CD4-positive, alpha-beta T cell treated with Interleukin-2 at 100 ng/mL for 4 hours (primary cell): ENCODE measurements around the gene P2RY8.
"Not testable (repeated sequence)": the region's sequence is repeated elsewhere in the genome, so short reads cannot be mapped to it uniquely, and the experiment has no call there.

Experiments
- DNase-seq: peaks from one replicate; pipeline ENCODE4 v3.0.0-alpha.2; 2020; ENCODE audit warnings: low spot score

The P2RY8 gene

DNA sequence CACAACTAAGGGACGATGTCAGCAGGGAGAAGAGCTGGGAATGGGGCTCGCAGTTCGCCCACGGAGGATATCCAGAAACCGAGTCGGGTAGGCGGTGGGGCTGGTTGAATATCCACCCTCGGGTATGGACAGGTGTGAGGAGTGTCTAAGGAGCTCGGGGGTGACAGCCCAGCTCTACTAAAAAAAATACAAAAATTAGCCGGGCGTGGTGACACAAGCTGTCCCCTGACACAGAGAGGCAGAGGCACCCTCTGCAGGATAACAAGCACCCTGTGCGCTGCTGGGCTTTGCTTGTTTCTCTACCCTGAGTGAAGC, 72.1 kb downstream of the P2RY8 start:
- no peak for DNase-seq

DNA sequence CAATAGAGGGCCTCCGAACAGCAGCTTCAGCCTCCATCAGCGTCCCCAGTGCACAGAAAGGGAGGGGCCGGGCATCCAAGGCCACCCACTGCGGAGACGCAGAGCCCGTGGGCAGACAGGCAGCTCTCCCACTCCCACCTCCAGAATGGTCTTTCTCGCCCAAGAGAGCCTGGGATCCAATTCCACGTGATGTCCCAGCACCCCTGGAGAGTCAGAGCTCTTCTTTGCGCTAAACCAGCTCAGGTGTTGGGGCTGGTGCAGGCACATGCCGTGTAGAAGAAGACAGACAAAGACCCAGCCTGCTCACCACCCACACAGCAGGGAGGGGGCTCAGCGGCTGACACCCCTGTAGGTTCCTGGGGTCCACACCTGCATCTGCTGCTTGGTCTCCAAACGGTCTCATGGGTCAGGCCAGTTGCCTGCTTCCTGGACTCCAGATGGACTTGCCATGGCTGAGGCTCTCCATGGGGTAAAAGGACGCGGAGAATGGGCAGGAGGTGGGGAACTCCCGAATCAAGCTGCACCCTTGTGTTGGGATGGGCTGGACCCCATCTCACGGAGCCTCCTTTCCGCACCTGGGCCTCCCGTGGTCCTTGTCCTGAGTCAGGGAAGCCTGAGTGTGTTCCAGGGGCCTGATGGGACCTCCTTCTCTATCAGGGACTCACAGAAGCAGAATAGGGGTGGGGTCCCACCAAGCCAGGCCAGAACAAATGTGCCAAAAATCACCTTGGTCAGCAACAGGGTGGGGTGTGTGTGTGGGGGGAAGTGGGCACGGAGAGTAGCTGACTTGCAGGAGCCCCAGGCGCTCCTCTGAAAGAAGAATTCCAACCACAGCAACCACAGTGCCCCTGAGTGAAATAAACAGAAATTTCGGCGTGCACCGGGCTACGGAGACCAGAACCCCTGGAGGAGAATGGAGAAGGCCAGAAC, 72.7 kb downstream of the P2RY8 start:
- peak; percentile 39 for DNase-seq

DNA sequence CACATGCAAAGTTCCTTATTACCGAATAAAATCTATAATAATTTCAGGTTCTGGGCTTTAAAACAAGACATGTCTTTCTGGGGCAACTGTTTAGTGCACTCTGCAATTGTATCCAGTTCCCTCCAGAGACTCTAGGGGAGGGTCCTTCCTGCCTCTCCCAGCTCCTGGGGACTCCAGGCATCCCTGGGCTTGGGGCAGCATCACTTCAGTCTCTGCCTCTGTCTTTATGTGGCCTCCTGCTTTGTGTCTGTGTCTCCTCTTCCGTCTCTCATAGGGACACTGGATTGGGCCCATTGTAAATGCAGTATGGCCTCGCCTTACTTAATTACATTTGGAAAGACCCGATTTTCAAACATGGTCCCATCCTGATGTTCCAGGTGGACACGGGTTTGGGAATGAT, 73.4 kb downstream of the P2RY8 start:
- no peak for DNase-seq

DNA sequence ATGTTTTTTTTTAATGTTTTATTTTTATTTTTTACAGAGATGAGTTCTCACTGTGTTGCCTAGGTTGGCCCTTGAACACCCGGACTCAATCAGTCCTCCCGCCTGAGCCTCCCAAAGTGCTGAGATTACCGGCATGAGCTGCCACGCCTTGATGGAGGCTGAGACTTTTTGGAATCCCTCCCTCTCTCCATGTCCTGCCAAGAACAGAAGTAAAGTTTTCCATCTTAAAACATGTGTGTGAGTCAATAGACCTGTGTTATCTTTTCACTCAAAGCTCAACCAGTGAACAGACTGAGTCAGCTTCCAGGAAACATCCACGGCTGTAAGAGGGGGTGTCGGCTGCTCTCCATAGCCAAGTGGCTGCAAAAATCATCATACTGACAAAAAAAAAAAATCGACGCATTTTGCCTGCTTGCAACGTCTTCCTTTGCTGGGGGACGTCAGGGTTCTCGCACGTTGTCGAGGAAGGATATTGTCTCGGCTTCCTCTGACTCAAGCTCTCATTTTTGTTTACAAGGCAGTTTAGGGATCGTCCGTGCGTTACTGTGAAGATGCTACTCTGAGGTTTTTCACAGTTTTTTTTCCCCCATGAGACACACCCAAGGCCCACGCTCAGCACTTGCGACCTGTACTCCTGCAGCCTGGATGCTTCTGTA, 74.3 kb downstream of the P2RY8 start:
- peak; percentile 94 for DNase-seq

DNA sequence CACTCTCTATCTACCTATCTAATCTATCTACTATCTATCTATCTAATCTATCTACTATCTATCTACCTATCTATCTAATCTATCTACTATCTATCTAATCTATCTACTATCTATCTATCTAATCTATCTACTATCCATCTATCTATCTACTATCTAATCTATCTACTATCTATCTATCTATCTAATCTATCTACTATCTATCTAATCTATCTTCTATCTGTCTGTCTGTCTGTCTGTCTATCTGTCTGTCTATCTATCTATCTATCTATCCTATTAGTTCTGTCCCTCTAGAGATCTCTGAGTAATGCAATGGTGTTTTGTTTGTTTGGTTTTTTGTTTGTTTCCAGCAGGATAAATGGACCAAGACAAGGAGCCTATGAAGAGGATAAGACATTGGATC, 74.9 kb downstream of the P2RY8 start:
- no peak for DNase-seq

DNA sequence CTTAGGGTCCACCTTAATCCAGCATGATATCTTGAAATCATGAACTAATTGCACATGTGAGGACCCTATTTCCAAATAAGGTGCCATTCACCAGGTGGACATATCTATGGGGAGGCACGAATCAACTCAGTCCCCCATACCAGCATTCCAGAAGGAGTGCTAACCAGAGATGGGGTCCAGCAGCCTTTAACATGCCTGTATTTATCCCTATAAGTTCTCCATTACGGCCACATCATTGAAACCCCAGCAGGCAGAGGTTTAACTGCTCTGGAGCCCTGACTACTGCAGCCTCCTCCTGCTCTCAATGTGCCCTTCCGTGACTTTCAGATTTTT, 81.1 kb downstream of the P2RY8 start:
- DNase-seq: no peak

DNA sequence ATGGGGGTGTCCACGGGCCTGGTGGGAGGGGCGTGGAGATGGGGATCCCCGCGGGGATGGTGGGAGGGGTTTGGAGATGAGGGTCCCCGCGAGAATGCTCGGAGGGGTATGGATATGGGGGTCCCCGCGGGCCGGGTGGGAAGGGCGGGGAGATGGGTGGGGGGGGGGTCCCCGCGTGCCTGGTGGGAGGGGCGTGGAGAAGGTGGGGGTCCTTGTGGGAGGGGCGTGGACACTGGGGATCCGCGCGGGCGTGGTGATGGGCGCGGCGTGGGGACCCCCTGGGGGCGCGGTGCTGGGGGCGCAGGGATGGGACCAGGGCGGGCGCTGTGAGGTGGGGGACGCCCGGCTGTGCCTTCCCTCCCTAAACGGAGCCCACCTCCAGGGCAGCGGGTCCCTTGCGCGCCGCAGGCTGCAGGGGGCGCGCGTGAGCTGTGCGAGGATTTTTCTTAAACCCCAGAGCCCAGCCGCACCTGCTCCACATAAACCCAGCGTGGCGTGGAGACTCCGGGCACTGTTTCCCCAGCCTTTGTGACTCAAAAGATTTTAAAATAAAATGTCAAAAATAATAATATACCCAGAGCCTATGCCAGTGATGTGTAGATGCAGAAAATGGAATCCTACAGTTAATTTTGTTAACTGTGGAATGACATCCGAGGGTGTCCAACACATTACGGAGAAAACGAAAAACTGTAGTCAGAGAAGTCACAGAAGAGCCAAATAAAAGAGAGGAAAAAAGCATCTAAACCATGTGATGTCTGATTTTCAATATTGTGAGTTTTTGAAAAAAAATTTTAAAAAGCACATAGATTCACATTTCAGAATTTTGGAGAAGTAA, 82.8 kb downstream of the P2RY8 start:
- DNase-seq: peak; percentile 91

DNA sequence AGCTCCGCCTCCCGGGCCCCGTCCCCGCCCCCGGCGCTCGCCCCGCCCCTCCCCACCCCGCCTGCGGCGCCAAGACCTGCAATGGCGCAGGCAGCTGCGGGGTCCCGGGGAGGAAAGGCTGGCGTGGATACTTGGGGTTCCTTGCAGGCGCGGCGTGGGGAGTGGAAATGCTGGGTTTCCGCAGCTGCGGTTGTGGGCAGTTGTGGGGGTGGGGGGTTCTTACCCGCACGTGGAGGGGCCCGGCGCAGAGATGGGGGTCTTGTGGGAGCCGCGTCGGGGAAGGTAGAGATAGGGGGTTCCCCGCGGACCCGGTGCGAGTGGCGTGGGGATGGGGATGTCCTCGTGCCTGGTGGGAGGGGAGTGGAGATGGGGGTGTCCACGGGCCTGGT, 83.6 kb downstream of the P2RY8 start:
- DNase-seq: peak; percentile 75

DNA sequence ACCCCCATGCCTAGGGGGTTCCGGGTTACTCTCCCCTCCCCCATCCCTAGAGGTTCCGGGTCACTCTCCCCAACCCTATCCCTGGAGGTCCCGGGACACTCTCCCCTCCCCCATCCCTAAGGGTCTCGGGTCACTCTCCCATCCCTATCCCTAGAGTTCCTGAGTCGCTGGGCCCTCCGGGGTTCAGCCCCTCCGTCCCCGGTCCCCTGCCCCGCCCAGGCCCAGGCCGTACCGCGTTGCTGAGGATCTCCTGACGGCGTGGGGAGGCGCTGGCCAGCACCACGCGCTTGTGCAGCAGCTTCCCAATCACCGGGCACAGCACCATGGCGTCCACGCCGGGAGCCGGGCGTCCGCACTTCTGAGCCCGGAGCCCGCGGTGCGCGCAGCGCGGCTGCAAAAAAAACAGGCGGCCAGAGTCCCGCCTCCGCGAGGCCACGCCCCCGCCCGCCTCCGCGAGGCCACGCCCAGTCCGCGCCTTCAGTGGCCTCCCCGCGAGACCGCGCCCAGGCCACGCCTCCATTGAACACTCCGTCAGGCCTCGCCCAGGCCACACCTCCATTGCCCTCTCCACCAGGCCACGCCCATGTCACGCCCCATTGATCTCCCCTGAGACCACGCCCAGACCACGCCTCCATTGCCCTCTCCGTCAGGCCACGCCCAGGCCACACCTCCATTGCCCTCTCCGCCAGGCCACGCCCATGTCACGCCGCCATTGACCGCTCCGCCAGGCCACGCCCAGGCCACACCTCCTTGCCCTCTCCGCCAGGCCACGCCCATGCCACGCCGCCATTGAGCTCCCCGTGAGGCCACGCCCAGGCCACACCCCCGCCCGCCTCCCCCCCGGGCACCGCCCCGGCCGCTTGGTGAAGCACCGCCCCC, 84.2 kb downstream of the P2RY8 start, which contains the start of gene ASMTL:
TSS of gene ASMTL (minus strand) at position 394 of the 879 bp plus-strand sequence. CDS start at position 325, 69 bp downstream.
- DNase-seq: peak; percentile 98

DNA sequence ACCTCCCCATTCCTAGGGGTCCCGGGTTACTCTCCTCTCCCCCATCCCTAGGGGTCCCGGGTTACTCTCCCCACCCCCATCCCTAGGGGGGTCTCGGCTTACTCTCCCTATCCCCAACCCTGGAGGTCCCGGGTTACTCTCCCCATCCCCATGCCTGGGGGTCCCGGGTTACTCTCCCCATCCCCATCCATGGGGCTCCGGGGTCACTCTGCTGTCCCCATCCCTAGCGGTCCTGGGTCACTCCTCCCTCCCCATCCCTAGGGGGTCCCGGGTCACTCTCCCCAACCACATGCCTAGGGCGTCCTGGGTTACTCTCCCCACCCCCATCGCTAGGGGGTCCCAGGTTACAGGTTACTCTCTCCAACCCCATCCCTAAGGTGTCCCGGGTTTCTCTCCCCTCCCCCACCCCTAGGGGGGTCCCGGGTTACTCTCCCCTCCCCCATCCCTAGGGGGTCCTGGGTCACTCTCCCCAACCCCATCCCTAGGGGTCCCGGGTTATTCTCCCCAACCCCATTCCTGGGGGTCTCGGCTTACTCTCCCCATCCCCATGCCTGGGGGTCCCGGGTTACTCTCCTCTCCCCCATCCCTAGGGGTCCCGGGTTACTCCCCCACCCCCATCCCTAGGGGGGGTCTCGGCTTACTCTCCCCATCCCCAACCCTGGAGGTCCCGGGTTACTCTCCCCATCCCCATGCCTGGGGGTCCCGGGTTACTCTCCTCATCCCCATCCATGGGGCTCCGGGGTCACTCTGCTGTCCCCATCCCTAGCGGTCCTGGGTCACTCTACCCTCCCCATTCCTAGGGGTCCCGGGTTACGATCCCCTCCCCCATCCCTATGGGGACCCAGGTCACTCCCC, 85.1 kb downstream of the P2RY8 start:
- no peak for DNase-seq

DNA sequence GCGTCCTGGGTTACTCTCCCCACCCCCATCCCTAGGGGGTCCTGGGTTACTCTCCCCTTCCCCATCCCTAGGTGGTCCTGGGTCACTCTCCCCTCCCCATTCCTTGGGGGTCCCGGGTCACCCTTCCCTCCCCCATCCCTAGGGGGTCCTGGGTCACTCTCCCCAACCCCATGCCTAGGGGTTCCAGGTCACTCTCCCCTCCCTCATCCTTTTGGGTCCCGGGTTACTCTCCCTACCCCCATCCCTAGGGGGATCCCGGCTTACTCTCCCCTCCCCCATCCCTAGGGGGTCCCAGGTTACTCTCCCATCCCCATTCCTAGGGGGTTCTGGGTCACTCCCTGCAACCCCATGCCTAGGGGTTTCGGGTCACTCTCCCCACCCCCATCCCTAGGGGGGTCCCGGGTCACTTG, 85.7 kb downstream of the P2RY8 start:
- DNase-seq: no peak

DNA sequence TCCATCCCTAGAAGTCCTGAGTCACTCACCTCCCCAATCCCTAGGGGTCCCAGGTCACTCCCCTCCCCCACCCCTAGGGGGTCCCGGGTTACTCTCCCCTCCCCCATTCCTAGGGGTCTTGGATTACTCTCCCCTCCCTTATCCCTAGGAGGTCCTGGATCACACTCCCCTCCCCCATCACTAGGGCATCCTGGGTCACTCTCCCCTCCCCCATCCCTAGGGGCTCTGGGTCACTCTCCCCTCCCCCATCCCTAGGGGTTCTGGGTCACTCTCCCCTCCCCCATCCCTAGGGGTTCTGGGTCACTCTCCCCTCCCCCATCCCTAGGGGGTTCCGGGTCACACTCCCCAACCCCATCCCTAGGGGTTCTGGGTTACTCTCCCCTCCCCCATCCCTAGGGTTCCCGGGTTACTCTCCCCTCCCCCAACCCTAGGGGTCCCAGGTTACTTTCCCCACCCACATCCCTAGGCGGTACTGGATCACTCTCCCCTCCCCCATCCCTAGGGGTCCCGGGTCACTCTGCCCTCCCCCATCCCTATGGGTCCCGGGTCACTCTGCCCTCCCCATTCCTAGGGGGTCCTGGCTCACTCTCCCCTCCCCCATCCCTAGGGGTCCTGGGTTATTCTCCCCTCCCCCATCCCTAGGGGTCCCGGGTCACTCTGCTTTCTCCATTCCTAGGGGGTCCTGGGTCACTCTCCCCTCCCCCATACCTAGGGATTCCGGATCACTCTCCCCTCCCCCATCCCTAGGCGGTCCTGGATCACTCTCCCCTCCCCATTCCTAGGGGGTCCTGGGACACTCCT, 86.4 kb downstream of the P2RY8 start:
- DNase-seq: no peak

DNA sequence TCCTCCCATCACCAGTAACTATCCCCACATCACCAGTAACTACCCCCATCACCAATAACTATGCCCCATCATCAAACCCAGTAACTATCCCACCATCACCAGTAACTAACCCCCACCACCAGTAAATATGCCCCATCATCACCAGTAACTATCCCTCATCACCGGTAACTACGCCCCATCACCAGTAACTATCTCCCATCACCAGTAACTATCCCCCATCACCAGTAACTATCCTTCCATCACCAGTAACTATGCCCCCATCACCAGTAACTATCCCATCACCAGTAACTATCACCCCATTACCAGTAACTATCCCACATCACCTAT, 87.2 kb downstream of the P2RY8 start:
- no peak for DNase-seq

DNA sequence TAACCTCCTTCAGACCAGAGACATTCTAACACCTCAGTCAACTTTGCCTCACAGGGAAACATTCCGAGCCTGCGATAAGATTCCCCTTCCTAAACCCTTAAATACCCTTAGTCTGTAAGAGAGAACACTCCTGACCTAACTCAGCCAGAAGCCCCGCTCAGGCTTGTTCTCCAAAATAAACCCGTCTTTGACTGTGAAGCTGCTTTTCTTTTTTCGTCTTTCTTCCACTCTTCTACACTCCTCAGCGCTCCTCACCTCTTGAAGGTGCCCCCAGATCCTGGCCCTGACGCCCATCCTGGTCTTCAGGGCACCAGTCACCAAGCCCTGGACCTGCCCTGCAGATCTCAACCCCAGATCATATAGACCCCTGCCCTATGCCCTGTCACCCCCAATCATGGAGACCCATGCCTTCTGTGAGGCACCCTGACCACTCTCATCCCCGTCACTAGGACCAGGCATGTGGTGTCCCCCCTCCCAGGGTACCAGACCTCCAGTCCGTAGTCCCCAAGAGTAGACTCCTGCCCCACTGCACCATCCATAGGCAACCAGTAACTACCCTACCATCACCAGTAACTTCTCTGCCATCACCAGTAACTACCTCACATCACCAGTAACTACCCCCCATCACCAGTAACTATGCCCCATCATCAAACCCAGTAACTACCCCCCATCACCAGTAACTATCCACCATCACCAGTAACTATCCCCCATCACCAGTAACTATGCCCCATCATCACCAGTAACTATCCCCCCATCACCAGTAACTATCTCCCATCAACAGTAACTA, 87.8 kb downstream of the P2RY8 start:
- DNase-seq: no peak

DNA sequence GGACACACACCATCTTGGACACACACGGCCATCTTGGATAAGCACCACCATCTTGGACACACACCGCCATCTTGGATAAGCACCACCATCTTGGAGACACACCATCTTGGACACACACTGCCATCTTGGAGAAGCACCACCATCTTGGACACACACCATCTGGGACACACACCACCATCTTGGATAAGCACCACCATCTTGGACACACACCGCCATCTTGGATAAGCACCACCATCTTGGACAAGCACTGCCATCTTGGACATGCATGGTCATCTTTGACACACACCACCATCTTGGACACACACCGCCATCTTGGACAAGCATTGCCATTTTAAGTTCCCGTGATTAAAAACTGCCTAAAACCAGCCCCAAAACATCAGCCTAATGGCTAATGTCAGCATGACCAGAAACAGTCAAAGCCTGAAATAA, 88.4 kb downstream of the P2RY8 start:
- not testable (repeated sequence) for DNase-seq

DNA sequence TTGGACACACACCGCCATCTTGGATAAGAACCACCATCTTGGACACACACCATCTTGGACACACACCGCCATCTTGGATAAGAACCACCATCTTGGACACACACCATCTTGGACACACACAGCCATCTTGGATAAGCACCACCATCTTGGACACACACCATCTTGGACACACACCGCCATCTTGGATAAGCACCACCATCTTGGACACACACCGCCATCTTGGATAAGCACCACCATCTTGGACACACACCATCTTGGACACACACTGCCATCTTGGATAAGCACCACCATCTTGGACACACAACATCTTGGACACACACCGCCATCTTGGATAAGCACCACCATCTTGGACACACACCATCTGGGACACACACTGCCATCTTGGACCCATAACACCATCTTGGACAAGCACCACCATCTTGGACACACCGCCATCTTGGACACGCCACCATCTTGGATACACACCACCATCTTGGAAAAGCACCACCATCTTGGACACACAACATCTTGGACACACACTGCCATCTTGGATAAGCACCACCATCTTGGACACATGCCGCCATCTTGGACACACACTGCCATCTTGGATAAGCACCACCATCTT, 88.9 kb downstream of the P2RY8 start:
- DNase-seq: not testable (repeated sequence)

DNA sequence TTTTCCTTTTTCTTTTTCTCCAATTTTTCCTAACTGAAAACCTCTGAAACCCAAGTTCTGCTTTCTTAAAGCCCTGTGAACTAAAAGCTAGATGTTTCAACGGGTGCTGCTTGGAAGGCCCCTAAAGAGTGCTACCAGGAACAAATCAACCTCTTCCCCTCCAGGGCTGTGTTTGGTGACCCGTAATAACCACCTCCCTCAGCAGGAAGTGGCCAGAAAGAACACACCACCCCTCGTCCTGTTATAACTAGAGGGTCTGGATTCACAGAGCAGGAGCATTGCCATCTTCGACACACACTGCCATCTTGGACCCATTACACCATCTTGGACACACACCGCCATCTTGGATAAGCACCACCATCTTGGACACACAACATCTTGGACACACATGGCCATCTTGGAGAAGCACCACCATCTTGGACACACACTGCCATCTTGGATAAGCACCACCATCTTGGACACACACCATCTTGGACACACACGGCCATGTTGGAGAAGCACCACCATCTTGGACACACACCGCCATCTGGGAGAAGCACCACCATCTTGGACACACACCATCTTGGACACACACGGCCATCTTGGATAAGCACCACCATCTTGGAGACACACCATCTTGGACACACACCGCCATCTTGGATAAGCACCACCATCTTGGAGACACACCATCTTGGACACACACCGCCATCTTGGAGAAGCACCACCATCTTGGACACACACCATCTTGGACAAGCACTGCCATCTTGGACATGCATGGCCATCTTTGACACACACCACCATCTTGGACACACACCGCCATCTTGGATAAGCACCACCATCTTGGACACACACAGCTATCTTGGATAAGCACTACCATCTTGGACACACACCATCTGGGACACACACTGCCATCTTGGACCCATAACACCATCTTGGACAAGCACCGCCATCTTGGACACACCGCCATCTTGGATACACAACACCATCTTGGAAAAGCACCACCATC, 89.7 kb downstream of the P2RY8 start:
- not testable (repeated sequence) for DNase-seq
